Thoracic aorta (tissue), 2 donors: ENCODE results near the gene ILRUN. TPM values are rescaled to one million over a fixed set of nuclear protein-coding genes. Genes with fewer than 3 reads are reported as not detected.

Experiments
- ATAC-seq: fragments of 150-250 bp; one replicate; pipeline ENCODE4 v1.8.0; 2017; ENCODE audit warnings: low read depth; ENCODE audit not compliant: insufficient number of reproducible peaks, low FRiP score
- DNase-seq: peaks from one replicate; pipeline ENCODE4 v3.0.0-alpha.2; 2020; ENCODE audit warnings: low spot score
- H3K27ac ChIP-seq, 2 donors: fragments of 200-600 bp; sonication (generic); 1 replicate in 1 of 2; 2 replicates in 1 of 2; pipeline ENCODE4 v1.5.1; 2016; ENCODE audit warnings: mild to moderate bottlenecking in 2 of 2, moderate library complexity in 2 of 2
- H3K27me3 ChIP-seq: fragments of 200-600 bp; sonication (generic); replicated peaks from 2 replicates; pipeline ENCODE4 v1.6.0; 2016; ENCODE audit warnings: mild to moderate bottlenecking; ENCODE audit not compliant: insufficient read depth
- H3K36me3 ChIP-seq: fragments of 200-600 bp; sonication (generic); one replicate; pipeline ENCODE4 v1.5.1; 2016
- H3K4me1 ChIP-seq, 2 donors: fragments of 200-600 bp; sonication (generic); 1 replicate in 1 of 2; 2 replicates in 1 of 2; pipeline versions ENCODE4 v1.5.1 to v1.6.0; 2016; ENCODE audit warnings: low read depth in 2 of 2, mild to moderate bottlenecking in 1 of 2; ENCODE audit not compliant: control insufficient read depth in 1 of 2
- H3K4me3 ChIP-seq: fragments of 200-600 bp; sonication (generic); 2 replicates; pipeline ENCODE4 v1.5.1; 2016; ENCODE audit warnings: mild to moderate bottlenecking
- H3K9me3 ChIP-seq: fragments of 200-600 bp; sonication (generic); 2 replicates; pipeline ENCODE4 v1.5.1; 2016
- CTCF ChIP-seq: fragments of 200-600 bp; sonication (generic); IDR thresholded peaks from one replicate; pipeline ENCODE4 v1.5.1; 2019; ENCODE audit warnings: antibody characterized with exemption
- total RNA-seq, 2 donors: library from RNA; depleted of rRNA; stranded (reverse); fragments of >200 nt; gene quantifications; one replicate each; pipeline versions ENCODE4 v1.1.0 to v1.2.3, GENCODE V29; 2016

The ILRUN gene
- total RNA-seq, 2 donors from 2014 or later, result 75.4 to 78.9 TPM

- ATAC-seq, result no peak
- Histone ChIP-seq H3K4me1 (no peaks in the 10 kb centered on the region), H3K36me3 (no peaks in the 10 kb centered on the region), H3K4me3 (no peak overlapping the region), H3K27ac (no peak overlapping the region), H3K27me3 (no peaks in the 10 kb centered on the region), H3K9me3 (no peaks in the 10 kb centered on the region)
- TF ChIP-seq CTCF, result no peak
- DNase-seq, result no peak
These were observed 40.3 kb upstream of the ILRUN start for GRCh38 chr6:34736823-34737222.

DNA sequence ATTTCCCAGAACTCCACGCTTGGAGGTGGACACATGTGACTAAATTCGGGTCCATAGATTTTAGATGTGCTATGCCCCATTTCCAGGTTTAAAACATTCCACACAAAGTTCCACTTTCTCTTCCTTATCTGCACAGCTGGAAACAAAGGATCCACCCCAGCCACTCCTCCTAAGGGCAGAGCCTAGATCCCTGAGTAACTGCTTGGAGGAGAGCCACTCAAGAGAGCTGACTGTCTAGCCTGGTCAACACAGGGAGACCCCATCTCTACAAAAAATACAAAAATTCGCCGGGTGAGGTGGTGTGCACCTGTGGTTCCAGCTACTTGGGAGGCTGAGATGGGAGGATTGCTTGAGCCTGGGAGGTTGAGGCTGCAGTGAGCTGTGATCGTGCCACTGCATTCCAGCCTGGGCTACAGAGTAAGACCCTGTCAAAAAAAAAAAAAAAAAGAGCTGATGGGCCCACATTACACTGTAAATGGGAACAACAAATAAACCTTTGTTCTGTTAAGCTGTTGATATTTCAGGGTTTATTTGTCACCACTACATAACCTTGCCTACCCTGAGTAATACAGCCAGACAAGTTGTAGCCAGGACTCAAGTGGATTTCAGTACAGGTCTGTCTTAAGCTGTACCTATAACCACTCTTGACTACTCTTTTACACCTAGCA, 35.0 kb upstream of the ILRUN start:
- TF ChIP-seq CTCF, result no peak
- no peak for ATAC-seq

GRCh38 chr6:34729631-34730470, 33.3 kb upstream of the ILRUN start:
- ATAC-seq (no peak), DNase-seq (no peak)
- no peaks in the 10 kb centered on the region for H3K27me3 ChIP-seq
- no peaks in the 10 kb centered on the region for H3K36me3 ChIP-seq
- H3K4me1 ChIP-seq, result no peaks in the 10 kb centered on the region
- no peak overlapping the region for H3K27ac ChIP-seq
- no peak overlapping the region for H3K4me3 ChIP-seq
- H3K9me3 ChIP-seq, result no peaks in the 10 kb centered on the region
- TF ChIP-seq CTCF, result no peak

More for the DNA sequence above, 35.0 kb upstream of the ILRUN start:
- Histone ChIP-seq H3K27ac (no peak overlapping the region), H3K36me3 (no peaks in the 10 kb centered on the region), H3K4me1 (no peaks in the 10 kb centered on the region), H3K9me3 (no peaks in the 10 kb centered on the region), H3K4me3 (no peak overlapping the region), H3K27me3 (no peaks in the 10 kb centered on the region)
- DNase-seq, result no peak

GRCh38 chr6:34726055-34726454, 29.5 kb upstream of the ILRUN start:
- no peak for ATAC-seq
- no peaks in the 10 kb centered on the region for H3K36me3 ChIP-seq
- no peak overlapping the region for H3K27ac ChIP-seq
- no peaks in the 10 kb centered on the region for H3K27me3 ChIP-seq
- no peaks in the 10 kb centered on the region for H3K4me1 ChIP-seq
- H3K9me3 ChIP-seq, result no peaks in the 10 kb centered on the region
- TF ChIP-seq CTCF, result no peak
- H3K4me3 ChIP-seq, result no peak overlapping the region
- no peak for DNase-seq

DNA sequence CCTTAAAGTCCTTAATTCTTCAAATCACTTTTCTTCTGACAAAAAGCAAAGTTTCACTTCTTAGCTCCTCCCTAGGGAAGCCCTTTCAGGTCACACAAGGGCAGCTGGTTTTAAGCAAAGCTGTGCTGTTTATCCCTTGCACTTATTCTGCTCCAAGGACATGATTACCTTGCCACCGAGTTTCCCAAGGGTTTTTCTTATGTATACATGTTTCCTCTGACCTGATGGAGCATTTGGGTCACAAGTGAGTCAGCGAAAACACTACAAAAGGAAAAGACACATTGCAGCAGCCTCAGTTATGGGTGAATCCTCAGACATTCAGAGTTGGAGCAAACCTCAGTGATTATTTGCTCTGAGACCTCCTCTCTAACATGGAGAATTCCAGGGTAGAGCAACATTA, 26.6 kb upstream of the ILRUN start:
- Histone ChIP-seq H3K36me3 (no peaks in the 10 kb centered on the region), H3K4me3 (no peak overlapping the region), H3K27me3 (no peaks in the 10 kb centered on the region), H3K9me3 (no peaks in the 10 kb centered on the region), H3K4me1 (no peaks in the 10 kb centered on the region), H3K27ac (no peak overlapping the region)
- no peak for TF ChIP-seq CTCF
- DNase-seq, result no peak
- no peak for ATAC-seq
